Trophoblast cell (in vitro differentiated cells and primary cell): Measurements from ENCODE around the gene MGST3.

Experiments
- DNase-seq, 2 donors: peaks; one replicate each; pipeline ENCODE4 v3.0.0-alpha.2; 2016
- H2AFZ ChIP-seq: 2 replicates; pipeline ENCODE4 v1.6.1; 2013; ENCODE audit warnings: low read length, moderate library complexity, mild to moderate bottlenecking; ENCODE audit not compliant: insufficient read depth, poor library complexity
- H2AK5ac ChIP-seq: 2 replicates; pipeline ENCODE4 v1.6.1; 2013; ENCODE audit warnings: mild to moderate bottlenecking, low read length
- H2BK120ac ChIP-seq: 2 replicates; pipeline ENCODE4 v1.6.1; 2013; ENCODE audit warnings: low read length, mild to moderate bottlenecking, moderate library complexity; ENCODE audit not compliant: insufficient read depth, poor library complexity
- H2BK12ac ChIP-seq: 2 replicates; pipeline ENCODE4 v1.6.1; 2013; ENCODE audit warnings: mild to moderate bottlenecking, low read length, moderate library complexity
- H2BK5ac ChIP-seq: 2 replicates; pipeline ENCODE4 v1.6.1; 2013; ENCODE audit warnings: low read length, low read depth, moderate library complexity, mild to moderate bottlenecking; ENCODE audit not compliant: poor library complexity
- H3K14ac ChIP-seq: 2 replicates; pipeline ENCODE4 v1.6.1; 2013; ENCODE audit warnings: mild to moderate bottlenecking, low read length
- H3K18ac ChIP-seq: 2 replicates; pipeline ENCODE4 v1.6.1; 2013; ENCODE audit warnings: mild to moderate bottlenecking, low read length
- H3K23ac ChIP-seq: 2 replicates; pipeline ENCODE4 v1.6.1; 2013; ENCODE audit warnings: low read length
- H3K27ac ChIP-seq: 2 replicates; pipeline ENCODE4 v1.5.1; 2013; ENCODE audit warnings: low read depth, mild to moderate bottlenecking, inconsistent platforms, low read length, moderate library complexity
- H3K27me3 ChIP-seq: 2 replicates; pipeline ENCODE4 v1.6.1; 2013; ENCODE audit warnings: inconsistent platforms, mild to moderate bottlenecking, low read length, moderate library complexity; ENCODE audit not compliant: insufficient read depth
- H3K36me3 ChIP-seq, 2 experiments: 1 replicate in 1 of 2; 2 replicates in 1 of 2; pipeline ENCODE4 v1.6.1; 2013; ENCODE audit warnings: low read length in 2 of 2, mild to moderate bottlenecking in 2 of 2, moderate library complexity in 1 of 2; ENCODE audit not compliant: insufficient read depth in 2 of 2, control insufficient read depth in 1 of 2
- H3K4ac ChIP-seq: 2 replicates; pipeline ENCODE4 v1.6.1; 2013; ENCODE audit warnings: low read depth, mild to moderate bottlenecking, low read length, moderate library complexity
- H3K4me1 ChIP-seq, 2 experiments: 1 replicate in 1 of 2; 2 replicates in 1 of 2; pipeline ENCODE4 v1.6.1; 2013; ENCODE audit warnings: low read length in 2 of 2, mild to moderate bottlenecking in 2 of 2, moderate library complexity in 1 of 2; ENCODE audit not compliant: insufficient read depth in 2 of 2, control insufficient read depth in 1 of 2
- H3K4me2 ChIP-seq: 2 replicates; pipeline ENCODE4 v1.6.1; 2013; ENCODE audit warnings: inconsistent platforms, mild to moderate bottlenecking, low read length, moderate library complexity
- H3K4me3 ChIP-seq: 2 replicates; pipeline ENCODE4 v1.5.1; 2013; ENCODE audit warnings: mild to moderate bottlenecking, low read depth, low read length, inconsistent platforms
- H3K79me1 ChIP-seq: one replicate; pipeline ENCODE4 v1.6.1; 2013; ENCODE audit warnings: low read length
- H3K79me2 ChIP-seq: 2 replicates; pipeline ENCODE4 v1.6.1; 2013; ENCODE audit warnings: low read length, mild to moderate bottlenecking; ENCODE audit not compliant: control insufficient read depth, insufficient read depth, poor library complexity
- H3K9ac ChIP-seq: 2 replicates; pipeline ENCODE4 v1.6.1; 2013; ENCODE audit warnings: mild to moderate bottlenecking, low read length
- H3K9me3 ChIP-seq: 2 replicates; pipeline ENCODE4 v1.6.1; 2013; ENCODE audit warnings: low read depth, mild to moderate bottlenecking, control low read depth, inconsistent platforms, low read length; ENCODE audit not compliant: insufficient read depth
- H4K12ac ChIP-seq: 2 replicates; pipeline ENCODE4 v1.6.1; 2013; ENCODE audit warnings: low read depth, mild to moderate bottlenecking, low read length, moderate library complexity
- H4K8ac ChIP-seq: 2 replicates; pipeline ENCODE4 v1.6.1; 2013; ENCODE audit warnings: low read depth, mild to moderate bottlenecking, low read length, moderate library complexity
- H4K91ac ChIP-seq: one replicate; pipeline ENCODE4 v1.6.1; 2013; ENCODE audit warnings: low read depth, mild to moderate bottlenecking, low read length, moderate library complexity
- WGBS: extraction: QIAGEN DNeasy Blood & Tissue Kit; methylation state at CpG from one replicate; pipeline ENCODE4 v1.1.7; 2013; ENCODE audit warnings: missing lambda C conversion rate; ENCODE audit not compliant: insufficient read length, insufficient coverage; ENCODE audit errors: extremely low coverage; 5-methylcytosine and 5-hydroxymethylcytosine counted together

MGST3 gene

GRCh38 chr1:165683848-165684485 lies 52.9 kb downstream of the MGST3 start:
- Histone ChIP-seq H3K36me3 (peaks cover 7 to 11% of the 10 kb centered on the region in 2 experiments), H3K79me2 (no peaks in the 10 kb centered on the region), H4K8ac (no peak overlapping the region), H3K4me3 (no peak overlapping the region), H4K91ac (no peak overlapping the region), H3K9me3 (peaks cover 2% of the 10 kb centered on the region), H3K27me3 (no peaks in the 10 kb centered on the region), H2BK120ac (no peak overlapping the region), H2BK12ac (no peak overlapping the region), H3K4ac (no peak overlapping the region), H3K18ac (no peak overlapping the region), H3K79me1 (no peaks in the 10 kb centered on the region), H2AK5ac (no peak overlapping the region), H3K14ac (no peak overlapping the region), H3K23ac (no peak overlapping the region), H2BK5ac (no peak overlapping the region), H3K4me2 (no peak overlapping the region), H3K27ac (no peak overlapping the region), H2AFZ (no peak overlapping the region), H3K9ac (no peak overlapping the region), H4K12ac (no peak overlapping the region), H3K4me1 (no peaks in the 10 kb centered on the region)
- no CpG with 5 or more reads among the region's 1 CpG for WGBS
- DNase-seq: no peak

- H3K4me3 ChIP-seq: no peak overlapping the region
- no peak overlapping the region for H3K4ac ChIP-seq
- H3K9ac ChIP-seq: no peak overlapping the region
- H2BK120ac ChIP-seq: no peak overlapping the region
- peaks cover 7% of the 10 kb centered on the region for H3K9me3 ChIP-seq
- no CpG with 5 or more reads among the region's 6 CpGs for WGBS
- H3K4me1 ChIP-seq: no peaks in the 10 kb centered on the region
- no peak overlapping the region for H3K18ac ChIP-seq
- no peak overlapping the region for H2BK12ac ChIP-seq
- H3K79me2 ChIP-seq: no peaks in the 10 kb centered on the region
- no peak overlapping the region for H3K14ac ChIP-seq
- H4K12ac ChIP-seq: no peak overlapping the region
- no peak overlapping the region for H4K91ac ChIP-seq
- H4K8ac ChIP-seq: no peak overlapping the region
- no peak overlapping the region for H2AFZ ChIP-seq
- H2BK5ac ChIP-seq: no peak overlapping the region
- no peak overlapping the region for H3K23ac ChIP-seq
- DNase-seq: no peak
- no peak overlapping the region for H3K27ac ChIP-seq
- H3K79me1 ChIP-seq: no peaks in the 10 kb centered on the region
- no peak overlapping the region for H2AK5ac ChIP-seq
- no peaks in the 10 kb centered on the region for H3K27me3 ChIP-seq
- H3K4me2 ChIP-seq: no peak overlapping the region
- peaks cover 9 to 11% of the 10 kb centered on the region in 2 experiments for H3K36me3 ChIP-seq
These were observed 55.3 kb downstream of the MGST3 start for GRCh38 chr1:165686121-165686970.

- Histone ChIP-seq H3K4me1 (no peaks in the 10 kb centered on the region), H3K9ac (no peak overlapping the region), H3K27me3 (no peaks in the 10 kb centered on the region), H4K8ac (no peak overlapping the region), H3K4me2 (no peak overlapping the region), H3K79me1 (no peaks in the 10 kb centered on the region), H3K14ac (no peak overlapping the region), H3K27ac (no peak overlapping the region), H3K4me3 (no peak overlapping the region), H3K9me3 (peaks cover 7% of the 10 kb centered on the region), H3K79me2 (no peaks in the 10 kb centered on the region), H2BK12ac (no peak overlapping the region), H3K4ac (no peak overlapping the region), H3K36me3 (peaks cover 8 to 9% of the 10 kb centered on the region in 2 experiments), H2AK5ac (no peak overlapping the region), H3K18ac (no peak overlapping the region), H4K12ac (no peak overlapping the region), H3K23ac (no peak overlapping the region), H4K91ac (no peak overlapping the region), H2AFZ (no peak overlapping the region), H2BK120ac (no peak overlapping the region), H2BK5ac (no peak overlapping the region)
- no peak for DNase-seq
- WGBS: no CpG with 5 or more reads among the region's 2 CpGs
These were observed 56.0 kb downstream of the MGST3 start for GRCh38 chr1:165686971-165687433.

GRCh38 chr1:165688046-165688445 lies 57.0 kb downstream of the MGST3 start:
- no peaks in the 10 kb centered on the region for H3K79me2 ChIP-seq
- H3K79me1 ChIP-seq: no peaks in the 10 kb centered on the region
- no peak overlapping the region for H2AFZ ChIP-seq
- H4K12ac ChIP-seq: no peak overlapping the region
- H2BK5ac ChIP-seq: no peak overlapping the region
- no peak overlapping the region for H3K27ac ChIP-seq
- H3K14ac ChIP-seq: no peak overlapping the region
- DNase-seq: no peak
- no peak overlapping the region for H3K18ac ChIP-seq
- no peak overlapping the region for H2AK5ac ChIP-seq
- H3K36me3 ChIP-seq: peaks cover 3 to 5% of the 10 kb centered on the region in 2 experiments
- H3K4ac ChIP-seq: no peak overlapping the region
- H3K9ac ChIP-seq: no peak overlapping the region
- H3K4me1 ChIP-seq: no peaks in the 10 kb centered on the region
- H3K23ac ChIP-seq: no peak overlapping the region
- no peak overlapping the region for H4K91ac ChIP-seq
- no peak overlapping the region for H2BK12ac ChIP-seq
- H3K4me3 ChIP-seq: no peak overlapping the region
- no peak overlapping the region for H3K4me2 ChIP-seq
- H3K9me3 ChIP-seq: peaks cover 5% of the 10 kb centered on the region
- no peaks in the 10 kb centered on the region for H3K27me3 ChIP-seq
- no peak overlapping the region for H2BK120ac ChIP-seq
- H4K8ac ChIP-seq: no peak overlapping the region
- no CpG with 5 or more reads among the region's 5 CpGs for WGBS
